T1000 (cell line): ENCODE measurements around the gene LRRC4C.
"Not testable (repeated sequence)": the region's sequence is repeated elsewhere in the genome, so short reads cannot be mapped to it uniquely, and the experiment has no call there.

Experiments used
- DNase-seq: peaks from one replicate; lab custom pipeline; 2025; ENCODE audit warnings: mixed read lengths; lab: John Stamatoyannopoulos, UW

The LRRC4C gene

DNA sequence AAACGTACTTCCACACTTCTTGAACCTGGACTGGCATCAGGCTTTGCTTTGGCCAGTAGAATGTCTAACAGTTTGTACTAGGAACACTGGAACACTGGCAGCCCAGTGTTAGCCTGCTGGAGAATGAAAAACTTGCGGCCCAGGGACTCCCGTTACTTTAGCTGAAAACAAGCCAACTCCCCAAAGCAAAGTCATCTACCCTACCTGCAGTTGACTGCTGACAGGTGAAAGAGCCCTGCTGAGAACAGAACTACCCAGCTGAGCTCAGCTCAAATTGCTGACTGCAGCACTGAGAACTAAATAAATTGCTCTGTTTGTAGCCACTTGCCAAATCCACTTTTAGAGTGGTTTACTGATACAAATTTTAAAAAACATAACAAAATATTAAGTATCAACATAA, 342.5 kb downstream of the LRRC4C start:
- DNase-seq = no peak

DNA sequence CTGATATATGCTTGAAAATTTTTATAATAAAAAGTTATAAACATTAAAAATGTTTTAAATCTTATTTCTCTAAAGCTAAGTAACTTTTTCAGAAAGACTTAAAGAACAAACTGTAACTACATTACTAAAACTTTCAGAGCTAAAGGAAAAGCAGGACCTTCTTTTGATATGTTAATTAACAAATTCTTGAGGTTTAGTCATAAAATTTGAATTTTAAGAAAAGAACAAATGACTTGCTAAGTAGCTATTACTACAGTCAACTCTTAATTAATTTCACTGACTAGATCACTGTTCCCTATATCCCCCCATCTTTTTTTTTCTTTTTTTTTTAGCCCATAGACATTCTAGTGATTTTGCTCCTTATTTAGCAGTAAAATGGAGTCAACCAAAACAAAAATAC, 344.4 kb downstream of the LRRC4C start:
- no peak for DNase-seq

DNA sequence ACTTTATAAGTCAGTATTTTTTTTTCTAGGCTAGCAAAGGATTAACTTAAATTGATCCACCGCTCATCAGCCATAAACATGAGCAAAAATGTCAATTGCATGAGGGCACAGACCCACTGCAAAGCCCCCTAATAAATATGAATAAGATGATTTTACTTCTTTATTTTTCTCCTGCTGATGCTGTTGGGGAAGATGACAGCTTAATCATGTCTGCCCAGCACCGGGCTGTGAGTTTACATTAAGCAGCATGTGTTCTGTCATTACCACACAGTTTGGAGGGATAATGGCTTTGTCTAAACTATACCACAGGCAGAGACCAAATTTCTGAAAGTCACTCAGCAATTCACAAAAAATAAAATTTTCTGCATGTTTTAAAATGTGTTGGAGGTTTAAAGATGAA, 346.3 kb downstream of the LRRC4C start:
- DNase-seq = no peak

DNA sequence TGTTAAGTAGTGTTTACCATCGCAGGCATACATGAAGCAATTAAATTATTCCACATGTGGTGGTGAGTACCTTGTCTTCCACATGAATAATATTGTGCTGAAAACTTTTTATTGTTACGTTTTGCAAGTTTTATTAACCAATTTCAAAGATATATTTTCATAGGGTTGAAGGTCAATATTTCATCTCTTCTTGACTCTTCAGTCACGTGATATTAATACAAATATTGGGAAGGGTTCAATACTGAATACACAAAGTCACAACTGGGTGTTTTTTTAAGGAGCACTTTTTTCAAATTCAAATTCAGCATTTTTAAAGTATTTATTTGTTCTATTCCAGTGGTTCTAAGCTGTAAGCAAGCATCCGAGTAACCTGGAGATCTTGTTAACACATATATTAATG, 348.9 kb downstream of the LRRC4C start:
- DNase-seq = no peak

DNA sequence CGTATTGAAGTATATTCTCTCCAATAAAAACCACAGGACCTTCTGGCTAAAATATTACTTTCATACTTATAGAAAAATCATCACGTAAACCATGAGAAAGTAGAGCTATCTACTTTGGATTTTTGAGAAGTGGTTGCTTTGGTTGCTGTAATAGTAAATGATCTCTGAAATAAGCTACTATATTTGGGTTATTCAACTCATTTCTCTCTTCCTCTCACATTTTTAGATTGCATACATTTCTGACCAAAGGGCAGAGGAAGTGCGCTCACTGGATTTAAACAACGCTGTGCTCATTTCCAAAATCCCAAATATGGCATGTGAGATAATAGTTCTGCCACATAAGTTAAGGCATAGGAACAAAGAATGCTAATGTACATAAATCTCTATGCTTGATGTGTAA, 357.0 kb downstream of the LRRC4C start:
- no peak for DNase-seq

DNA sequence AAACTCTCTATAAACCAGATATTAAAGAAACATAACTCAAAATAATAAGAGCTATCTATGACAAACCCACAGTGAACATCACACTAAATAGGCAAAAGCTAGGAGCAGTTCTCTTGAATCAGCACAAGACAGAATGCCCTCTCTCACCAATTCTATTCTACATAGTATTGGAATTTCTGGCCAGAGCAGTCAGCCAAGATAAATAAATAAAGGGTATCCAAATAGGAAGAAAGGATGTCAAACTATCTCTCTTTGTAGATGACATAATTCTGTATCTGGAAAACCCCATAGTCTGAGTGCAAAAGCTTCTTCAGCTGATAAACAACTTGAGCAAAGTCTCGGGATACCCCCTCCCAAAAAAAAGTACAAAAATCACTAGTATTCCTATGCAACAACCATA, 359.8 kb downstream of the LRRC4C start:
- DNase-seq = no peak

DNA sequence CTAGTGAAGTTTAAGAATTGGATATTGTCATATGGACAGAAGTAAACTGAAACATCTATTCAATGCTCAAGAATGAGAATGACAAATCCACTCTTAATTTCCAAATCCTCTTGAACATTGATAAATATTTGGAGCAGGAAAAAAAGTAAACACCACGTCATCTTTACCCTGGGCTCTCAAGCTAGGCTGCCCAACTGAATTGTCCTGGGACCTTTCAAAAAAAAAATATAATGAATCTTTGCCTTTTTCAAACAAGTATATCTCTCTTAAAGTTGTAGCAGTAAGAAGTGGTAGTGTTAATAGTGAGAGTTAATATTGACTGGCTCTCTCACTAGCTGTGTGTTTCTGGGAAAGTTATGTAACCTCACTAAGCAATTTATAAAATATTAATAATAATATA, 374.3 kb downstream of the LRRC4C start:
- no peak for DNase-seq

DNA sequence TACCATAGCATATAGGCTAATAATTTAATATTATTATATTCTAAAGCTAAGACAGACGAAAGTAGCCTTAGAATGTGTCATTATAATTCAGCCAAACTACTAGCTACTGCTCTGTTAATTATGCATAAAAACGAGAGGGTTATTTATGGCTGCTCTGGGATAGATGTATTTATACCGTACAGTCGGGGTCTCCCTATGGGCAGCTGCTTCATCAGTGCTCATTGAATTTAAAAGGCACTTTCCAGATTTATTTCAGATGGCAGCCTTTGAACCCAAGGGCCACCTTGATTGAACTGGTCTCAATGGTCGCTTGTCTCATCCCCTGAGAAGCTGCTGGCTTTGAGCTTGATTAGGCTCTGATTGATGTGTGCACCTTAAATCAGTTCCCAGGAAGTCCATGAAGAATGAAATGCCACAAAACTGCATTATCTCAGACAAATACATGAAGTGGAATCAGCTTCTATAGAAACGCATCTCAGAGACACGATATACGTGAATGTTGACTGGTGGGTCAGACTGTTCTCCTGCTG, 377.6 kb downstream of the LRRC4C start:
- no peak for DNase-seq

DNA sequence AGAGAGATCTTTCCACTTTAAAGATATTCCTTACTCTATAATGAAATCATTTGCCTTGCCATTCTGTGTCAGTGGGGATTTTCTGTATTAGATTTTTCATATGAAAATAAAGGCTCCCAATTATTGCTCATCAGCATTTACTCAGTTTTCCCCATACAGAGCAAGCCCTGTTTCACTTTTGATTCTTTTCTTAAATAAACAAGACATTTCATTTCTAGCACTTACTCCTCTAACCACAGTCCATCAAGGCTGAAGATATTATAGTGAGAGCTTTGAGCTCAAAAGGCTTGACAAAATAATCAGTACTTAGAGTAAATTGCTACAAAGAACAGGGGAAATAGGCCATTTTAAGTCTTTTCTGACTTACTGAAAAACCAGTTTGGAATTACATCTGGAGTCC, 385.1 kb downstream of the LRRC4C start:
- DNase-seq = no peak

DNA sequence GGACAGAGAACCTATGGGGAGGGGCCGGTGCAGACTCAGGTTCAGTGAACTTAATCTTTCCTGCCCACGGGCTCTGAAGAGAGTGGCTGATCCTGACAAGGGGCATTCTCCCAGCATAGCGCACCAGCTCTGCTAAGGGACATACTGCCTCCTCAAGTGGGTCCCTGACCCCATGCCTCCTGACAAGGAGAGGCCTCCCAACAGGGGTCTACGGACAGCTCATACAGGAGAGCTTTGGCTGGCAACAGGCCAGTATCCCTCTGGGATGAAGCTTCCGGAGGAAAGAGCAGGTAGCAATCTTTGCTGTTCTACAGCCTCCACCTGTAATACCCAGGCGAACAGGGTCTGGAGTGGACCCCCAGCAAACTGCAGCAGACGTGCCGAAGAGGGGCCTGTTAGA, 394.0 kb downstream of the LRRC4C start:
- DNase-seq = no peak

DNA sequence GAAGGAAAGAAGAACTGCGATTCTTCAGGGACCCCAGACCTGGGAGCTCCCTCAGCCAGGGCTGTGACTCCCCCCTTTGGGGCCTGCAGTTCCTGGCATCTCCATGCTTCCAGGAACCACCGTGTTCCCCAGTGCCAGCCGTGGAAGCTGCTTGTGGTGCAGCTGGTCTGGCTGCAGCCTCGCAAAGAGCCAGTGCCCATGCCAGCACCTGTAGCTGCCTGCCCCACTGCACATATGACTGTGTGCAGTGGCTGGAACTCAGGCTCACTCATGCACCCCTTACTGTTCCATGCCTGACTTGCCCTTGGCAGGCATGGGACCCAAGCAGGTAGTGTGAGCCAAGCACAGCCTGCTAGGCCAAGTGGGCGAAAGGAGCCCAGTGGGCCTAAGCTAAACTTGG, 401.3 kb downstream of the LRRC4C start:
- DNase-seq = no peak

DNA sequence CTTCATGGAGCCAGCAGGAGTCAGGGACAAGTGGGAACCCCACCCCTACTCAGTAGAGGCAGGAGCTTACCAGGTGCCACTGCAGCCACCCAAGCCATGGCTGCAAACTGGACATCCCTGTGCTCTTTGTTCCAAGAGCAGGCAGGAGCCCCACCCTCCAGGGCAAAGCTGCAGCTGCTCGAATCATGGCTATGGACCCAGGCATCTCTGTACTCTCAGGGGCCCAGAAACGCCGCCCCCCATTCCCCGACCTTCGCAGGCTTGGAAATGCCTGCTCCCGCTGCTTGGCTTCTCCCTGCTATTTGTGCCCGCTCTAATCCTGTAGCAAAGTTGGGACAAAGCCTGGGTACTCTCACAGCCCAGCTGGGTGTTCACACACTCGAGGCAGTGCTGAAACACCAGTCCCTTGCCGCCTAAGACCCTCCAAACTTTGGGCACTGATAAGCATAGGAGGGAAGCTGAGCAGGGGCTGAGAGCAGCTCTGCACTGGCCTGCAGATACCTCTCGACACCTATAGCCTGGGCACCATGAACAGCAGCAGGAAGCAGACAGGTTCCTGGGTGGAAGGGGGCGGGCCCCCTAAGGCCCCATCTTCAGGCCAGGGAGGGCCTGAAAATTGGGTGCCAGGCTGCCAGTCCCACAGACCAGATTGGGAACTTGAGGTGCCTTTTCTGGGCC, 402.4 kb downstream of the LRRC4C start:
- DNase-seq = no peak

DNA sequence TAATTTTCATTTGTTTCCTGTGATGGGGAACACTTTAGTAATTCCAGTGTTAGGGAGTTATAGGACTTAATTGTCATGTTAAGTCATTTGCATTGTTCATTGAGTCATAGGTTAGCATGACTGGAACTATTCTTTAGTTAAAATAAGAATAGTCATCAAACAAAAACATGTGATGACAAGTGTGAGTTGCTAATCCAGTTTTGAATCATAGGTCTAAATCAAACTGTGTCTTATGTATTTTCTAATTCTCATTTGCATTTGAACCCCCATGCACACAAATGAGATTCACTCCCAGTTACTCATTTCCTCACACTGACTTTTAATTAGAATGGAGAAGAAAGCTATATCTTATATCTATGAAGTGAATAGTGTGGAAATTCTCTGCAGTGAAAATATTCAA, 405.6 kb downstream of the LRRC4C start:
- no peak for DNase-seq

DNA sequence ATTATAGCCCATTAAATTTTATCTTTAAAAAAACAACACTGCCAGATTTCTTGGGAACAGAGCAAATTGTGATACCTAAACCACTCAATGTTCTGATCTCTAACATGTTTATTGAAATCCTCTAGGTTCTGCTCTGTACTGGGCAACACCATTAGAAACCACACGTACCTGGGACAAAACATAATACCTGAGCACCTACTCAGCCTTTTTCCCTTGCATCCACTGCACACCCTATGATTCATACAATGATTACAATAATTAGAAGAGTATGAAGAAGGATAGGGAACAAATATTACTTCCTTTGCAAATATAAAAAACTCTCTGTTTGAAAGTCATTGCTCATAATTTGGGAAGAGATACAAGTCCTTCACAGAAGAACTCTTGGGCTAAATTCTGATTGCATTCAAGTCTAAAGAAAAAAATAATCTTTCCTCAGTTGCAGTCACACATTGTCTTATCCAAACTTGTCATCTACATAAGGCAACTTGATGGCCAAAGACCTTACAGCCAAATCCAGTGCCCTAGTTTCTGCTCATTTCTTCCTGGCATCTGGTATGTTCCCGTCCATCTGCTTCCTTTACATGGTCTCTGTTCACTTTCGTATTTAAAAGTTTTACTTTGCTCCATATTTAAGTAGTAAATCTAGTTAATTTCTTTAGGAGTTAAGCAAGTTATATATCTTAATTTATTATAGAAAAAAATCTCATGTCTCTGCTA, 407.4 kb downstream of the LRRC4C start:
- DNase-seq = no peak

DNA sequence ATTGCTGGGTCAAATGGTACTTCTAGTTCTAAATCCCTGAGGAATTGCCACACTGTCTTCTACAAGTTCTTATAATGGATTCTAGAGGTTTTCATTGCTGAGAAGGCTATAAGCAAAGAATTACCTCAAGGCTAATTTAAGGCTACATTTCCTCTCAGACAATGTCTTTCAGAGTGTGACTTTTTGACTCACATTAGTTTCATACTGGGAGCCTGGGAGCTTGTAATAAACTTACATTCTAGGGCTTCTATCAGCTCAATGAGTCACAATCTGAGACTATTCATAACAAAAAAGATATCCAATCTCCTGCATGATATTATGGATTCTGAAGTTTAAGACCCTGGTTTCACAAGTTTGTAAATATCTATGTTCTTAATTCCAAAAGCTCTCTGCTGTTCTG, 408.7 kb downstream of the LRRC4C start:
- DNase-seq = no peak

DNA sequence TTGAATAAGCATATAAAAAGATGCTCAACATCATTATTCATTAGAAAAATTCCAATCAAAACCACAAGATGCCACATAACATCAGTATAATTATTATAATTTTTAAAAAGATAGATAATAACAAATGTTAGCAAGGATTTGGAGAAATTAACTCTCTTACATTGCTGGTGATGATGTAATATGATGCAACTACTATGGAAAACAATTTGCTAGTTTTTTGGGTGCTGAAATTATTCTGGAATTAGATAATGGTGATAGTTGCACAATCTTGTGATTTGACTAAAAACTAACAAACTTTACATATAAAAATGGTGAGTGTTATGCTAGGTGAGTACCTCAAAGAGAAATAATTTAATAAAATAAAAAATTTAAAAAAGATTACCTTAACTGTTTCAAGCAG, 412.2 kb downstream of the LRRC4C start:
- DNase-seq = no peak

DNA sequence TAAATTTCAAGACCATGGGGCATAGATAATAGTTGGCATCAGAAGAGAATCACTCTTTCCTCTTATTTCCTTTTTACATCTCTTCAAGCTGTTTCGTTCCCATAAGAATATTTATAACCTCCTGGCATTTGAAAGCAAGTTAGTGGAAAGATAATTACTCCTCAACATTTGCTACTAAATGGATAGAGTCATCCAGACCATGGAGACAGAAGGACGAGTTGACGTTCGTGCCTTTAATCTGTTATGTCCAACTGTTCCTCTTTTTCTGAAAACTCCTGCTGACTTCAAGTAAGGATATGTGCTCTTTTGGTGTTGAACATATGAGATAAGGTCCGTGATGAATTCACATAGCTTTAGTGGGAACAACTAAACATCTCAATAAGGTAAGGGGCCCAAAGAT, 414.2 kb downstream of the LRRC4C start:
- no peak for DNase-seq

DNA sequence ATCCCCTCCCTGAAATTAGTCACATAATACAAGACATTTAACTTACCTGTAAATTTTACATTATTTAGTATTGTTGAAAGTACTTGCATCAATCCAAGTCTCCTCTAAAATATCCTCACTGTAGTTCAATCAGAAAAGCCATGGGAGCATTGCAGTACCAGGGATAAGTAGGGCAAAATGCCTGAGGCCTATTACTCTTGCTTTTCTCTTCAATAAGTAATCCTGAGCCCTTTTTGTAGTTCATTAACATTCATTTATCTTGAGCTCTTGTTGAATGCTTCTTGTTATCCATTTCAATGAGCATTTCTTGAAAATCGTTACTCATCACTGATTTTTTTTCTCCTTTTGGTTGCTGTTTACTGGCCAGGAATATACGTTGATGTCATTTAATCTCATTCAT, 414.7 kb downstream of the LRRC4C start:
- no peak for DNase-seq

DNA sequence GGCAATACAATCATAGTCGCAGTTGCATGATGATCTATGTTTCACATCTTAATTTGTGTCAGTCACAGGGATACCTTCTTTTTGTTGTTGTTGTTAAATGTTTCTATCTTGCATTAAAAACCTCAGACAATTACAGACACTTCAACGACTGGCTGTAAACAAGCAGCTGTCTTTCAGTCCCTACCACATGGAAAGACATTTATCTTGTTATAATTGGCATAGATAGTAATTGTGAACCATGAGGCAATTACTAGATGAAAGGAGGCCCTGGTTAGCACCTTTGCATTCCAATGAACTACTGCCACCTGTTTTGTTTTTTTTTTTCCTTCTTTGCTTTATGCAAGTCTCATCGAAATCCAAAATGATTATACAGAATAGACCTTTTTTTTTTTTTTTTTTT, 416.8 kb downstream of the LRRC4C start:
- DNase-seq = no peak

DNA sequence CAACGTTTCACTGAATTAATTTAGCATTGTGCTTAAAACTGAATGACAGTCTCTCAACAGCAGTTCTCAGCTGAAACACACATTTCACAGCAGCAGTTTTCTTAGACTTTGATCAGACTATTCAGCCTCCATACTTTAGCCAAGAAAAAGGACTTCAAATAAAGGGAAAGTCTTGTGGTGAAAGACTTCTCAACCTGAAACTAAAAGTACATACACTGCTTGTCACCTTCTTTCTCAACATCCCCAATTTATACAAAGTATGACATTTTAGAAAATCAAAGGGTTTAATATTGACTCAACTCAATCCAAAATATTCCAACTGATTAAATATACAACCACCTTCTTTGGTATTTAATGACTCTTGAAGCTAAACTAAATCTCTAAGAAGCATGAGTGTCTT, 419.0 kb downstream of the LRRC4C start:
- DNase-seq = no peak

DNA sequence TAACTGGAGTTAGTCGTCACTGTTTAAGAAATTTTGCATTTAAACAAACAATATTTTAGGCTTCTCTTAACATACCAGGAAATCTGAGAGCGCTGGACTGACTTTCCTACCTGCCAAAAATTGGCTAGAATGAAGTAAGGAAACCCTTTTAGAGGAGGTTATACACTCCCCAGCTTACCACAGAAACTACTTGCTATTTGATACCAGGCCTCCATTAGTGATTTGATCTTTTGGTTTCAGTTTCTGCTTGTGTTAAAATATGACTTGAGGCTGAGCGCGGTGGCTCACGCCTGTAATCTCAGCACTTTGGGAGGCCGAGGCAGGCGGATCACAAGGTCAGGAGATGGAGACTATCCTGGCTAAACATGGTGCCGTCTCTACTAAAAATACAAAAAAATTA, 419.9 kb downstream of the LRRC4C start:
- DNase-seq = no peak

DNA sequence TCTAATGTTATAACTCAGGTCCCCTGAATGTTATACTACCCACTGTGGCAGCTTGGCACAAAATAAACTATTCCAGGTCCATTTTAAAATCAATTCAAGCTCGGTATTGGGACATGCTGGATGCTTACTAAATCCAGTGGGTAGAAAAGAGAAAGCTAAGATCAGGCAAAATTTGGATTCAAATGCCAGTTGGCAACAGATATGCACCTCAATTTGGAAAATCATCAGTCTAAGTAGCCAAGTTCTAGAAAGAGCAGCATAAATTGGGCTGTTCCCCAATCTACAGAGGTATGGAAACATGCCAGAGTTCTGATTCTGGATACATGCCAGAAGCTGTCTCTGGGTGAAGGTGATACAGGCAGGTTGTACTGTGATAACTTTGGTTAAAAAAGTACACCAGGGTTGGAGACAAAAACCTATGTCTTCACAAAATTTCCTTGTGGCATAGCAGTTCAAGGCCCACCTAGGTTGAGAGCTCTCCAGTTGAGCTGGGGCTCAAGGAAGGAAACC, 427.8 kb downstream of the LRRC4C start:
- DNase-seq = no peak

DNA sequence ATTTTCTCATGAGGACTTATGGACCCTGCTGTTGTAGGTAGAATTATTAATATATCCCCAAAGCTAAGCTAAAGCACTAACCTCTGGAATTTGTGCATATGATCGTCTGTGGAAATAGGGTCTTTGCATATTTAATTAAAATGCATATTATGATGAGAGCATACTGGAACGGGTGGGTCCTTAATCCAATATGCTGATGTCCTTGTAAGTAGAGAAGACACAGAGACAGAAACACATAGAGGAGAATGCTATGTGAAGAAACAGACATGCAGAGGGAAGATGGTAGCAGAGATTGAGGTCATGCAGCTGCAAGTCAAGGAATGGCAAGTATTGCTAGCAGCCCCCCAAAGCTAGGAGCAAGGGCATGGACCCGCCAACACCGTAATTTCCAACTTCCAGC, 439.2 kb downstream of the LRRC4C start:
- DNase-seq = no peak

DNA sequence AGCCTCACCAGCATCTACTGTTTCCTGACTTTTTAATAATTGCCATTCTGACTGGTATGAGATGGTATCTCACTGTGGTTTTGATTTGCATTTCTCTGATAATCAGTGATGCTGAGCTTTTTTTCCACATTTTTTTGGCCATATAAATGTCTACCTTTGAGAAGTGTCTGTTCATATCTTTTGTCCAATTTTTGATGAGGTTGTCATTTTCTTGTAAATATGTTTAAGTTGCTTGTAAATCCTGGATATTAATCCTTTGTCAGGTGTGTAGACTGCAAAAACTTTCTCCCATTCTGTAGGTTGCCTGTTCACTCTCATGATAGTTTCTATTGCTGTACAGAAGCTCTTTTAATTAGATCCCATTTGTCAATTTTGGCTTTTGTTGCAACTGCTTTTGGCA, 439.8 kb downstream of the LRRC4C start:
- DNase-seq = not testable (repeated sequence)
